ENCODE measurements around the gene CDH4.

- no peak for TF ChIP-seq EZH2 (IDR thresholded peaks at IDR 0.05; ENCODE audit: insufficient read depth, low read length)
- no peak for TF ChIP-seq CTCF (IDR thresholded peaks at IDR 0.05; ENCODE audit: insufficient read depth, low read depth, low read length)
Measured at GRCh38 chr20:61289166-61289565, 37.1 kb downstream of the CDH4 start.

Data from astrocyte (in vitro differentiated cells and primary cell).